ENCODE data around the gene B4GALNT3.
"Not testable (repeated sequence)": the region's sequence is repeated elsewhere in the genome, so short reads cannot be mapped to it uniquely, and the experiment has no call there.

The B4GALNT3 gene

GRCh38 chr12:459430-460258 is at the start of gene B4GALNT3:
B4GALNT3 (plus strand) TSS chr12:459939; CDS start chr12:460377, 438 bp downstream.
- peak; percentile 84 for DNase-seq

- DNase-seq: no peak
Measured at GRCh38 chr12:414859-415258, 44.9 kb upstream of the B4GALNT3 start.

- no peak for DNase-seq
Measured at GRCh38 chr12:418432-418831, 41.3 kb upstream of the B4GALNT3 start.

- no peak for DNase-seq
Measured at GRCh38 chr12:422526-422925, 37.2 kb upstream of the B4GALNT3 start.

GRCh38 chr12:435737-436136 is 24.0 kb upstream of the B4GALNT3 start:
- DNase-seq: not testable (repeated sequence)

GRCh38 chr12:442235-442884 is 17.4 kb upstream of the B4GALNT3 start:
- peak; percentile 88 for DNase-seq

GRCh38 chr12:447141-447540 is 12.6 kb upstream of the B4GALNT3 start:
- DNase-seq: no peak

- peak; percentile 50 for DNase-seq
Measured at GRCh38 chr12:449203-449602, 10.5 kb upstream of the B4GALNT3 start.

GRCh38 chr12:450438-450837 is 9.3 kb upstream of the B4GALNT3 start:
- DNase-seq: no peak

- no peak for DNase-seq
Measured at GRCh38 chr12:452667-453210, 7.0 kb upstream of the B4GALNT3 start.

GRCh38 chr12:454833-455232 is 4.9 kb upstream of the B4GALNT3 start:
- DNase-seq: no peak

GRCh38 chr12:455821-456220 is 3.9 kb upstream of the B4GALNT3 start:
- no peak for DNase-seq

GRCh38 chr12:457676-458075 is 2.1 kb upstream of the B4GALNT3 start:
- DNase-seq: no peak

GRCh38 chr12:459050-459429 is 699 bp upstream of the B4GALNT3 start:
- no peak for DNase-seq

GRCh38 chr12:460261-461230 is 807 bp downstream of the B4GALNT3 start:
- peak; percentile 50 for DNase-seq

GRCh38 chr12:461425-461824 is 1.7 kb downstream of the B4GALNT3 start:
- no peak for DNase-seq

GRCh38 chr12:462936-463705 is 3.4 kb downstream of the B4GALNT3 start:
- DNase-seq: no peak

- DNase-seq: peak; percentile 100
Measured at GRCh38 chr12:464484-465267, 4.9 kb downstream of the B4GALNT3 start.

GRCh38 chr12:466039-466438 is 6.3 kb downstream of the B4GALNT3 start:
- peak; percentile 36 for DNase-seq

GRCh38 chr12:466762-467161 is 7.0 kb downstream of the B4GALNT3 start:
- DNase-seq: no peak

- DNase-seq: no peak
Measured at GRCh38 chr12:467591-467990, 7.9 kb downstream of the B4GALNT3 start.

Measured in NCI-H2171 treated with DMSO at 0.1 percent for 48 hours (cell line).